Measurements from ENCODE around the gene CDK5.
"Not testable (repeated sequence)": the region's sequence is repeated elsewhere in the genome, so short reads cannot be mapped to it uniquely, and the experiment has no call there.

The CDK5 gene

DNA sequence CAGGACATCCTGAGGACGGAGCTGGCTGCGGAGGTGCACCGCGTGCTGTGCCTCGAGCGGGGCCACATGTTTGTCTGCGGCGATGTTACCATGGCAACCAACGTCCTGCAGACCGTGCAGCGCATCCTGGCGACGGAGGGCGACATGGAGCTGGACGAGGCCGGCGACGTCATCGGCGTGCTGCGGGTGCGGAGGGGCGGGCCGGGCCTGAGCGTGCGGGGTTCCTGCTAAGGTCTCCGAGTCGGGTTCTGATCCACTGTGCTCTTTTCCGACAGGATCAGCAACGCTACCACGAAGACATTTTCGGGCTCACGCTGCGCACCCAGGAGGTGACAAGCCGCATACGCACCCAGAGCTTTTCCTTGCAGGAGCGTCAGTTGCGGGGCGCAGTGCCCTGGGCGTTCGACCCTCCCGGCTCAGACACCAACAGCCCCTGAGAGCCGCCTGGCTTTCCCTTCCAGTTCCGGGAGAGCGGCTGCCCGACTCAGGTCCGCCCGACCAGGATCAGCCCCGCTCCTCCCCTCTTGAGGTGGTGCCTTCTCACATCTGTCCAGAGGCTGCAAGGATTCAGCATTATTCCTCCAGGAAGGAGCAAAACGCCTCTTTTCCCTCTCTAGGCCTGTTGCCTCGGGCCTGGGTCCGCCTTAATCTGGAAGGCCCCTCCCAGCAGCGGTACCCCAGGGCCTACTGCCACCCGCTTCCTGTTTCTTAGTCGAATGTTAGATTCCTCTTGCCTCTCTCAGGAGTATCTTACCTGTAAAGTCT lies 43.8 kb downstream of the CDK5 start:
- no peak for DNase-seq (ENCODE audit: low spot score)

DNA sequence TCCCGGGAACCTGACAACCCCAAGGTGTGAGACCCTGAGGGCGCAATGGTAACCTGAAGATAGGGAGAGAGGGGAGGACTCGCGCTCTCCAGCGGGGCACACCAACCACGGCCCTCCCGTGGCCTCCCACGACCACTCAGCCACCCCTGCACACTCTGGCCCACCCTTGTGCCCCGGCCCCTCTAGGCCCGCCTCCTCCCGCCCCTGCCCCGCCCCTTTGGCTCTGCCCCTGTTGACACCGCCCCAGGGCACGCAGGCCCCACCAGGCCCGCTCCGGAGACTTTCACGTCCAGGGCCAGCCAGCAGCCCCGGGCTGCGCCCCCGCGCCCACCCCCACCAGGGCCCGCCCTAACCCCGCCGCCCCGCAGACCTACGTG lies 44.4 kb downstream of the CDK5 start:
- DNase-seq (ENCODE audit: low spot score) = no peak

GRCh38 chr7:151012911-151013347 lies 44.8 kb downstream of the CDK5 start:
- DNase-seq (ENCODE audit: low spot score) = no peak

- peak; percentile 46 for DNase-seq (ENCODE audit: low spot score)
Observed at GRCh38 chr7:151012031-151012692, 45.5 kb downstream of the CDK5 start.

- not testable (repeated sequence) for DNase-seq (ENCODE audit: low spot score)
Observed at GRCh38 chr7:151011616-151012015, 46.1 kb downstream of the CDK5 start.

GRCh38 chr7:151011097-151011409 lies 46.6 kb downstream of the CDK5 start:
- DNase-seq (ENCODE audit: low spot score) = no peak

DNA sequence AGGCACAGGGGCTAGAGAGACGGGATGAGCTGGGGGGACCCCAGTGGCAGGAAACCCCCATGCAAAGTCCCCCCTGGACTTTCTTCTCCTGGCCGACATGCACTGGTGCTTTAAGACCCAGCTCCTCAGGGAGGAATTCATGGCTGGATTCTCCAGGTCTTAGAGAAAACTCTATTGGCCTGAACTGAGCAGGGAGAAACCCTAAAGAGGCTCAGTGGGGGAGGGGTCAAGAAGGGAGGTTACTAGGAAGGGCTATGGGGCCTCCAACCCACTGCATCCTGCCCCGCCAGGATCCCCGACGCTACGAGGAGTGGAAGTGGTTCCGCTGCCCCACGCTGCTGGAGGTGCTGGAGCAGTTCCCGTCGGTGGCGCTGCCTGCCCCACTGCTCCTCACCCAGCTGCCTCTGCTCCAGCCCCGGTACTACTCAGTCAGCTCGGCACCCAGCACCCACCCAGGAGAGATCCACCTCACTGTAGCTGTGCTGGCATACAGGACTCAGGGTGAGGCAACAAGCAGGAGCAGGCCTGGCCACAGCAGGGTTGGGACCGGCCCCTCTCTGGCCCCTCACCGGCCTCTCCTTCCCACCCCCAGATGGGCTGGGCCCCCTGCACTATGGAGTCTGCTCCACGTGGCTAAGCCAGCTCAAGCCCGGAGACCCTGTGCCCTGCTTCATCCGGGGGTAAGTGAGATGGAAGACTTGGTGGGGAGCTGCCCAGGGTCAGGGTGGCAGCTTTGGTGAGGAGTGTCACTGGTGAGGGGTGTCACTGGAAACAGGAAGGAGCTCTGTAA lies 47.2 kb downstream of the CDK5 start:
- no peak for DNase-seq (ENCODE audit: low spot score)

GRCh38 chr7:151010037-151010306 lies 47.7 kb downstream of the CDK5 start:
- DNase-seq (ENCODE audit: low spot score) = no peak

- DNase-seq (ENCODE audit: low spot score) = no peak
Observed at GRCh38 chr7:151009327-151010036, 48.2 kb downstream of the CDK5 start.

GRCh38 chr7:151008511-151009323 lies 49.0 kb downstream of the CDK5 start:
- peak; percentile 86 for DNase-seq (ENCODE audit: low spot score)

- no peak for DNase-seq (ENCODE audit: low spot score)
Observed at GRCh38 chr7:151008143-151008510, 49.6 kb downstream of the CDK5 start.

- no peak for DNase-seq (ENCODE audit: low spot score)
Observed at GRCh38 chr7:151007469-151007898, 50.2 kb downstream of the CDK5 start.

GRCh38 chr7:151006590-151007300 lies 51.0 kb downstream of the CDK5 start:
- DNase-seq (ENCODE audit: low spot score) = no peak

- no peak for DNase-seq (ENCODE audit: low spot score)
Observed at GRCh38 chr7:151005566-151005965, 52.1 kb downstream of the CDK5 start.
